HG02970 (cell line): ENCODE results near the gene SCART1.
"Not testable (repeated sequence)": the region's sequence is repeated elsewhere in the genome, so short reads cannot be mapped to it uniquely, and the experiment has no call there.

Experiments
- ATAC-seq: cut with Tn5 transposase; IDR thresholded peaks from one replicate; pipeline ENCODE4 v1.9.1; 2021; ENCODE audit warnings: mild to moderate bottlenecking, moderate library complexity, moderate number of reproducible peaks; ENCODE audit not compliant: unreplicated experiment, low FRiP score

Gene SCART1

DNA sequence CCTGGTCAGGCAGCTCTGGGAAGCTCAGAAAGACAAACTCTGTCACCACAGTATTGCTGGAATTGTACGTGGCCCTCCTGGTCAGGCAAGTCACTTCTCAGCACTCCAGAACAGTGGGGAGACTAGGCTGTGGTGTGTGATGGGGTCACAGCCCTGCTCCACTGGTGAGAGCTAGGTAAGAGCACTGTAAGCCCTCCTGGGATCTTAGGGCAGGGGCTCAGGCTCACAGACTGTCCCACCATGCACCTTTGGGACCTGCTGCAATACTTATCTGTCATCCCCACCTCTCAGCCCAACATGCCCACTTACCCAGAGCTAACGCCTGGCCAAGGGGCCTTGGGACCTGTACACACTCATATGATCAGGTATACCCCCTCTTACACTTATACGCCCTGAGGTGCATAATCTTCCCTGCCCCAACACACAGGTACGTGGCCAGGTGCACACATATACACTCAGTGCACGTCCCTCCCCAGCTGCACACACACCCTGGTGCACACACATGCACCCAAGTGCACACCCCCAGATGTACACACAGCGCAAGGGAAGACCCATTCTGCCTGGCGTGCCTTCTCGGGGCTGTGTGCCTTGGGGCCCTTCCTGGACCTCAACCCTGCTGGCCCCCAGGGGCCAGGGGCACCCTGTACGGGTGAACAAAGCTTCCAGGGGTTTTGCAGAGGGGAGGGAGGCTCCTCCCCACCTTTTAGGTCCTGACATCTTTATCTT is 21.7 kb upstream of the SCART1 start:
- not testable (repeated sequence) for ATAC-seq

DNA sequence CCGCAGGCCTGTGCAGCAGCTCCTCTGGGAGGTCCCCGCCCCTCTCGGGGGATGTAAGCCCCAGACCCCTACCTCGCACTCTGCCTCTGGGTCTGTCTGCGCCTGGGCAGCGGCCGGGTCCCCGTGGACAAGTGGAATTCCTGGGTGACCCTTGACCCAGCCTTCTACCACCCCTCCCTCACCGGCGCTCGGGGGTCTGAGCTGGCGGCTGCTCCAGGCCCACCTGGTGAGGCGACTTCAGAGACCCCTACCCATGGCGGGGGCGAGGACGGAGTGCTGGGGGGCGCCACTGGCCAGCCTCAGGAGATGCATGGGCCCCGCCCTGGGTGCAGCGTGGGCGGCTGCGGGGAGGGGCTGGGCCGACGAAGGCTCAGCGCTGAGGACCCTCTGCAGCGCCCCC is 21.0 kb upstream of the SCART1 start:
- ATAC-seq: not testable (repeated sequence)

DNA sequence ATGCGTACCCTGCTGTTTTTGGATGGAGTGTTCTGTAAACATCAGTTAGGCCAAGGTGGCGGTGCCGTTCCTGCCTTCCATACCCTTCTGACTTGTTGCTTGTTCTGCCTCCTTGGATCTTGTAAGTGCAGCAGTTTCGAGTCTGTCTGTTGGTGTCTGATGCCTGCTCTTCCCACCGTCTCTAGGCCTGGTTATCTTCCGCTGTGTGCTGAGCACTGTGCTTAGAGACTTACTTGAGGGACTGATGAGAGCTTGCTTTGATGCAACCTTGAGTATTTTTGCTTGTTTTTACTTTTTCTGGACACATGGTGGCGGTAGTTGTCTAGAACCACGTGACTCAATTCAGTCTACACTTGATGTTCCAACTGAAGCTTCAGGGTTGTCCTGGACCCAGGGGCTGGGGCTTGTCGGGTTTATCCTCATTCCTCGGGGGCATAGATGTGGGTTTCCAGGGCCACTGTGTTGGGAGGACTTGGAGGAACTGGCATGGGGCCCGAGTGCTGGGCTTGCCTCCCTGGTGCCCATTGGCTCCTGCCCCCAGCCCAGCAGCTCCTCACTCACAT is 15.0 kb upstream of the SCART1 start:
- ATAC-seq: no peak

DNA sequence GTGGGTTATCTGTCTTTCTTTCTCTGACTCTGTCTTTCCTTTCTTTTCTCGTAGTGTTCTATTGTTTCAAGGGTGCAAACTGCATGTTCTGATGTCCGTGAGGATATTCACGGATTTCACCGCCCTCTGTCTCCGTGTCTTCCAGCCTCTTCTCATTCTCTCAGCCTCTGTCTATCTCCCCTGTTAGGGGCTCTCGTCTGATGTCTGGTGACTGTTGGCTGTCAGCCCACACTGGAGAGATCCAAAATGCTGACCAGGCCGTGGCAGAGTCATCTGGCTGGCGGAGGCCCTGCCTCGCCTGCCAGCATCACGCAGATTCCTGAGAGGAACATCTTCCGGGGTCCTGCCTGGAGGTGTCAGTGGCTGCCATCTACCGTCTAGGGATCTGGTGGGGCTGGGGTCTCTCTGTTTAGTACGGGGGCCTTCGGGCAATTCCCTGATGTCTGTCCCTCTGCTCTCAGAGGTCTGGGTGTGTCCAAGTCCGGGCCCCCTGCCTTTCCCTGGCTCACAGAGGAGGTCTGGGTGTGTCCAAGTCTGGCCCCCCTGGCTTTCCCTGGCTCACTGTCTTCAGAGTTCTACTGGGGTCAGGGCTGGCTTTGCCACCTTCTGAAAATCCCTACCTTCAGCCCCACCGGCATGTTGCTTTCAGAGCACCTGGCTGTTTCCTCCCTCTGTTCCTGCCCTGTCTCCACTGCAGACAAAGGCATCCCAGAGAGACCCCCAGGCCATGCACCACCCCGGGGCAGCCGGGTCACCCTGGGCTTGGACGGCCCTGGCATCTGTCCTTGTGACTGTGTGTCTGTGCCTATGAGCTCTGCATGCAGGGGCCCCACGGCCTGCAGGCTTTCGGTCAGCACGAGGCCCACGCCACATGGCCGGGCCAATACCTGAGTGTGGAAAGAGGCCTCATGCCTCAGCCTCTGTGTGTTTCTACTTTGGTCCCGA is 14.0 kb upstream of the SCART1 start:
- ATAC-seq: no peak

DNA sequence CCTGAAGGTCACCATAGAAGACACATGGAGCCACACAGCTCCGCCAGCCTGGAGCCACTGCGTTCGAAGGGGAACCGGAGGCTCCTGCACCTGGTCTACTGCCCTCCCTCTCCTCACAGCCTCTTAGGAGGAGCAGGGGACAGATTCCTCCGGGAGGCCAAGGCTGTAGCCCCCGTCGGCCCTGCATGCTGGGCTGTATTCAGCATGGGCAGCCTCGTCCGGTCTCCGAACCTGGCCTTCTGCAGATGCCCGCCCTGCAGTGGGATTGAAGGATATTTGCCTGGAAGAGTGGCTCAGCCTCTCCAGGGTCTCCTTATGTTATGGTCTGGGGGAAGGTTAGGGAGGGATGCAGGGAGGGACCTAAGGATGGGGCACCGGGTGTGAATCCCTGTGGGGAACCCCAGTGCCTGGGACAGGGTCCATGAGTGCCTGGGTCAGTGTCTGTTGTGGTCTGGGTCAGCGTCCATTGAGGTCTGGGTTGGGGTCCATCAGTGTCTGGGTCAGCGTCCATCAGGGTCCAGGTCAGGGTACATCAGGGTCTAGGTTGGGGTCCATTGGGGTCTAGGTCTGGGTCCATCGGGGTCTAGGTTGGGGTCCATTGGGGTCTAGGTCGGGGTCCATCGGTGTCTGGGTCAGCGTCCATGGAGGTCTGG is 13.0 kb upstream of the SCART1 start:
- ATAC-seq: no peak

DNA sequence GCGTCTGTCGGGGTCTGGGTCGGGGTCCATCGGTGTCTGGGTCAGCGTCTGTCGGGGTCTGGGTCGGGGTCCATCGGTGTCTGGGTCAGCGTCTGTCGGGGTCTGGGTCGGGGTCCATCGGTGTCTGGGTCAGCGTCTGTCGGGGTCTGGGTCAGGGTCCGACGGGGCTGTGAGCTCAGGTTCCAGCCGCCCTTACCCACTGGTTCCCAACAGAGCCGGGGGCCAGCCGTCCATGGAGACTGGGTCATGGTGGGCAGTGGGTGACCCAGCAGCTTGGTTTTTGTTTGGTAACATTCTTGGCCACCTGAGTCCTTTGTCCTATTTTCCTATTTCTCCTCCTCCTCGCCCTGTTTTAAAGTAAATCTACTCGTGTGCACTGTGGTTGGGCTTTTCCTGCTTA is 12.4 kb upstream of the SCART1 start:
- ATAC-seq: not testable (repeated sequence)

DNA sequence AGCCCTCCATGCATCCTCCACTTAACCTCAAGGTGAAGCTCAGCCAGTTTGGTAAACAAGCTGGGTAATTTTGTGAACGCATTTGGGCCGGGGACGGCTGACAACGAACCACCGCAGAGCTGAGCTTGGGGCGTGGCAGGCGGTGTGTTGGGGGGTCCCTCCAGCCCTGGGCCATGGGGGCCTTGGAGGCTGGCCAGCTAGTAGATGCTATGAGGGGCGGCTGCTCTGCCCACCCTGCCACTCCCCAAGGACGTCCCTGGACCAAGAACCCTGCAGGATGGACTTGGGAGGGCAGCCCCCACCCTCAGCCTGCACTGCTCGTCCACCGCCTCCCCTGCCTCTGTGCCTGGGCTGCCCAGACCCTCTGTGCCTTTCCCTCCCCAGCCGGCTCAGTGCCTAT is 12.0 kb upstream of the SCART1 start:
- no peak for ATAC-seq

DNA sequence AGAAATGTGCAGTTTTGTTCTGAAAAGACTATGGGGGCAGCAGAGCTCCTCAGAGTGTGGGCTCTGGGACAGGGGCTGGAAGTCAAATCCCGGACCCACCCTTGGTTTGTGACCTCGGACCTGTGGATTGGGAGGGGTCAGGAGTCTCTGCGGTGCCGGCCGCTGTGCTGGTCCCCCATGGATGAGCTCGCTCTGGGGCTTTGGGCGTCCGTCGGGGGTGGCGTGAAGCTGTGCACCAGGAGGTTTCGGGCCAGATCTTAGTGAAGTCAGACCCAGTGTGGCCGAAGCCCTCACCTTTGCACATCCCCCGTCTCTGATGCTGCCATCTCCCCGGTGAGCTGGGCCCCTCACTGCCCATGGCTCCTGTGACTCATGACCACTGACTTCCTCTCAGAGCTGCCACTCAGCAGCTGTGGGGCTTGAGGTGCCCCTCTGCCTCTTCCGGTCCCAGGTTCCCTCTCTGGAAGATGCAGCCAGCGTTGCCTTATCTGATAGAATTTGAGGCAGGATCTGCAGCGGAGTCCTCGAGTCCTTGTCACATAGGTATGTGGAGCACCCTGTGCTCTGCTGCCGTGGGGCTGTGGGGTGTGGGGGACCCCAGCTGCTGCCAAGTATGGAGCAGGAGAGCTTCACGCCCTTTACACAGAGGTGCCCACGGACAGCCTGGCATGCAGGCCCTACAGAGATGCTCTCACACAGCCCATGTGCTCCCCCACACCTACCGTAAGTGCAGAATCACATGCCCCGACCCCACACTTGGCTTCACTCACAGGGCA is 11.4 kb upstream of the SCART1 start:
- no peak for ATAC-seq

DNA sequence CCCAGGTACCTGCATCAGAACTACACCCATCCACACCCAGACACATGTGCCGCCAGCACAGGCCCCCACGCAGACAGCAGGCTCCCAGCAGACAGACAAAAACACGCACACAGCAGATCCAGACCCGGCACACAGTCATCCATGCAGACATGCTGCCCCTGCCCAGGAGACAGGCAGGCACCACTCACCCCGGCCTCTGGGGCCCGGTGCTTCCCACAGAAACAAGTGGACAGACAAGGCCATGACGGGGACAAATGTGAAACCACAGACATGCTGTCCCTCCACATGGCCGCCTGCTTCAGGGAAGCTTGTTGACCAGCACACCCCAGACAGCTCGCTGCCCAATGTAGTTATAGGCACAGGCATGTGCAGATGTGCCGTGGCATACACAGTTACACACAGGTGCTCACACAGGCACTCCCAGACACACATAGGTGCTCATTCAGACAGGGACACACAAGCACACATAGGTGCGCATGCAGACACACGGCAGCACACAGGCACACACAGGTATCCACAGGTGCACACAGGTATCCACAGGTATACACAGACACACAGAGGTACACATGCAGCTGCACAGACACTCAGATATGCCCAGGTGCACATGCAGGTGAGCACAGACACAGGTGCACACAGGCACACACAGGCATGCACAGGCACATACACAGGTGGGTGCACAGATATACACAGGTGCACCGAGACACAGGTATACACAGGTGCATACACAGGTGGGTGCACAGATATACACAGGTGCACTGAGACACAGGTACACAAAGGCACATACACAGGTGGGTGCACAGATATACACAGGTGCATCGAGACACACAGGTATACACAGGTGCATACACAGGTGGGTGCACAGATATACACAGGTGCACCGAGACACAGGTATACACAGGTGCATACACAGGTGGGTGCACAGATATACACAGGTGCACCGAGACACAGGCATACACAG is 10.5 kb upstream of the SCART1 start:
- no peak for ATAC-seq

DNA sequence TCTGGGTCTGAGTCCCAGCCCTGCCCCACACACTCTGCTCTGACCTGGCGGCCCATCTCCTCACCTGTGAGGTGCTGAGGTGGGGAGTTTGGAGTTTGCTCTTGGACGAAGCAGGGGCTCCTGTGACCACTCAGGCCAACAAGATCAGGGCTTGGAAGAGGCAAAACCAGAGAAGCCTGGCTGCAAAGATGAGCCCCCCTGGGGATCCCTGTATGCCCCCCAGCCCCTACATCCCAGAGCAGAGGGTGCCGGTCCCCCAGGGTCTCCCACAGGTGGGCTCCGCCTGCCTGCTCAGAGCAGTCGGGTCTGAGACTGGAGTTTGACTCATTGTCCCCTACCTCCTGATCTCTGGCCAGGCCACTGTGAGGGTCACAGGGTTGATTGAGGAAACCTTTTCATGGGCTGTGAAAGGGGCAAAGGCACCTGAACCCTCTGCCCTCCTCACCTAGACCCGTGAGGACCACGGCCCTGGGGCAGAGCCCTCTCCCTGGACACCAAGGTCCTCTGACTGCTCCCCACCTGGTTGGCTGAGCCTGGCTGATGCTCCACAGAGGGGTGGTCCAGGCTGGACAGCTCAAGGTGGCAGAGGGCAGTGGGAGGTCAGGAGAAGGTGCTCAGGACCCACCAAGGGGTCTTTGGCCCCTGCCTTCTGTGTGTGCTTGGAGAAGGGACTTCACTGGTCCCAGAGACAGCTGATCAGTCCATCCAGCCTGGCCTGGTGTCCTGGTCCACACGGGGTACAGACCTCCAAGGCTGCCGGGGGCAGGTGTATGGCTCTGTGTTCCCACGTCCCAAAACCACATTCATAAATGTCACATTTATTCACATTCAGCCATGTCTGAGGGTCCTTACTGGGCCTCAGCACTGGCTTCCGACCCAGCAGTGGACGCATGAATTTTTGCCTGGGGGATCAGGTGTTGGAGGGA is 9.1 kb upstream of the SCART1 start:
- no peak for ATAC-seq

DNA sequence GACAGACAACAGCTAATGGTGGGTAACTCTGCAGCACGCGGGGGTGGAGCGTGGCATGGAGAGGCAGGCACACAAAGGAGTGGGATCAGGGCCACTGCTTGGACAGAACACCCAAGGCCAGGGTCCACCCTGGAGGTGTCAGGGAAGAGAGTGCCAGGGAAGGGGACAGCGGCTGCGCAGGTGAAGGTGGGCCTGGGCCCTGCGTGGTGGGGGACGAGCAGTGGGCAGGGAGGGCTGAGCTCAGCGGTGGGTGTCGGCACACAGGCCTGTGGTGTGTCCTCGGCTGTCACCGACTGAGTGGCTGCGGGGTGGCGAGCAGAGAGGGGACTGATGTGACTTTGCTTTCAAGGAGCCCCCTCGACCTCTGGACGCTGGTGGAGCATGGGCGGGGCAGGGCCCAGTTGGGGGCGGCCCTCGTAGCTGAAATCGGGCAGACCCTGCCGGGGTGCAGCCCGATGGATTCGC is 8.4 kb upstream of the SCART1 start:
- no peak for ATAC-seq

DNA sequence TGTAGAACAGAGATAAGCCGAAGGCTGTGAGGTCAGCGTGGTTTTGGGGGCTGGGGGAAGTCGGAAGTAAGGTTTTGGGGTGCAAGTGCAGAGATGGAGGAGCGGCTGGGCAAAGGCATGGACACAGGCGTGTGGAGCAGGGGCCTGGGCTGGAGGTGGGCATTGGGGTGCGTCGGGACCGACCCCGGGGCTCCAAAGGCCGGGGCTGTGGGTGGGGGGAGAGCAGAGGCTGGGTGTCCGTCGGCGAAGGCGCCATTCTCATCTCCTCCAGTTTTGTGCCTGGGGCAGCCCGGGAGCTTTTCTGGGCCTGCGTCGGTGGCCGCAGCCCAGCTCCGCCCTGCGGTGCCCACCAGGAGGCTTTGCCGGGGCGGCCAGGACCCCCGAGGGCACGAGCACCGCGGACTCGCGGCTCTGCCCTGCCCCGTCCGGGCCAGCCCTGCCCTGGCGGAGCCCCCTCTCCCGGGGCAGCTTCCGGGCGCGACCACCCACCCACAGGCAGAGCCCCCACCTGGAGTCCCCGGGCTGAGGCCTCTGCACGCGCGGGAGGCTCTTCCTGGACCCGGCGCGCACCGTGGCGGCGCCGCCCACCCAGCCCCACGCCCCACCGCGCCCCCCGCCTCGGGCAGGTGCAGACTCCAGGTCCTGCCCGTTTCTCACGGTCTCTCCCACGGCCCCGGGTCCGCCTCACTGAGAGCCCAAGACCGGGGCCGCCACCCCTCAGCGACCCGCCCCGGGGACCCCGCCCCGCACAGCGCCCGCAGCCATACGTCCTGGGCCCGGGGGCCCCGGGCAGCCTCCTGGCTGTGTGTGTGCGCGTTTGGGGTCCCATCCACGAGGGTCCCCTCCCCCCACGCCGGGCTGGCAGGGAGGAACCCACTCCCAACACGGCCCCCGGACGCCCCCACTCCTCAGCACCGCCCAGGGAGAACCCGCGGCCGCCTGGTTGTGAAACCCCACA is 7.7 kb upstream of the SCART1 start:
- ATAC-seq: no peak

DNA sequence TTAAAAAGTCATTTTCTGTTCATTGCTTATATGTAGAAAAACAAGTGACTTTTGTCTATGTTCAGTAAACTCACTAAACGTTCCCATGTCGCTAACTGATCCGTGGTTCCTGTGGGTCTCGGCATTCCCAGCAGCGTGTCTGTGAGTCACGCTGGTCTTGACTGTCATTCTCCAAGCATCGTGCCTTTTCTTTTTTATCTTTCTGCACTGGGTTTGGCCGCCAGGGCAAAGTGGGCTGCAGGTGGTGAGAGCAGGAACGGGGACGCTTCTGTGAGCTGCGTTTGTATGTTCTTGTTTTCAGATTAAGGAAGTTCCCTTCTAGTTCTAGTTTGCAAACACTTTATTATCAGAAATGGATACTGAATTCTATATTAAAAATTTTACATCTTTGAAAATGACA is 6.8 kb upstream of the SCART1 start:
- ATAC-seq: no peak

DNA sequence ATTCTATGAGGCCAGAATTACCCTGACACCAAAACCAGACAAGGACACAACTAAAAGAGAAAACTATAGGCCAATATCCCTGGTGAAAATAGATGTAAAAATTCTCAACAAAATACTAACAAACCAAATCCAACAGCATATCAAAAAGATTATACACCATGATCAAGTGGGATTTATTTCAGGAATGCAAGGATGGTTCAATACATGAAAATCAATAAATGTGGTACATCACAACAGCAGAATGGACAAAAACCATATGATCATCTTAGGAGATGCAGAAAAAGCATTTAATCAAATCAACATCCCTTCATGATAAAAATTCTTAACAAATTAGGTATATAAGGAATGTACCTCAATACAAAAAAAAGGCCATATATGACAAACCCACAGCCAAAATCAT is 5.6 kb upstream of the SCART1 start:
- no peak for ATAC-seq

DNA sequence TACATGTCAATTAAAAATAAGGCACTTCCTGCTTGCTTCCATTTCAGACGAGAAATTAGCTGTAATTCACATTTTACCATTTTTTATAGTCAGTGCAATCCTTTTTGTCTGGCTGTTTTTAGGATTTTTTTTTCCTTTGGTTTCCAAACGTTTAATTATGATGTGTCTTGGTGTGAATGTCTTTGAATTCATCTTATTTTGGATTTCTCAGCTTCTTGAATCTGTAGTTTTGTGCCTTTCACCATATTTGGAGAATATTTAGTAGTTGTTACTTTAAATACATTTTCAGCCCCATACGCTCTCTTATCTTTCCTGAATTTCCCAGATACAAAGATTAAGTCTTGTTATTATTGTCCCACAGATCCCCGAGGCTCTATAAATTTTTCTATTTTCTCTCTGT is 2.4 kb upstream of the SCART1 start:
- ATAC-seq: no peak

DNA sequence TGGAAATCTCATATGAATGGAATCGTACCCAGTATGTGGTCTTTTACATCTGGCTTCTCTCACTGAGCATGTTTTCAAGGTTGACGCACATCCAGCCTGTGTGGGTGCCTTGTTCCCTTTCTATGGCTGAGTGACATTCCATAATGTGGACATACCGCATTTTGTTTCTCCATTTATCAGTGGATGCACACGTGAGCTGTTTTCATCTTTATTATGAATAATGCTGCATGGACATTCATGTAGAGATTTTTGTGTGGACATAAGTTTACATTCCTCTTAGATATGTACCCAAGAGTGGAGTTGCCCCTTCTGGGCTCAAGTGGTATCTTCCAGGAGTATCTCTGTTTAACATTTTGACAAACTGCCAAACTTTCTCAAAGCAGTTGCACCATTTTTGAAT is 1.3 kb upstream of the SCART1 start:
- ATAC-seq: no peak
